HG03439 (cell line): ENCODE data around the gene DESI2.

Source experiments
- ATAC-seq: cut with Tn5 transposase; IDR thresholded peaks from one replicate; pipeline ENCODE4 v1.9.1; 2021; ENCODE audit warnings: mild to moderate bottlenecking, moderate library complexity; ENCODE audit not compliant: unreplicated experiment

The DESI2 gene

DNA sequence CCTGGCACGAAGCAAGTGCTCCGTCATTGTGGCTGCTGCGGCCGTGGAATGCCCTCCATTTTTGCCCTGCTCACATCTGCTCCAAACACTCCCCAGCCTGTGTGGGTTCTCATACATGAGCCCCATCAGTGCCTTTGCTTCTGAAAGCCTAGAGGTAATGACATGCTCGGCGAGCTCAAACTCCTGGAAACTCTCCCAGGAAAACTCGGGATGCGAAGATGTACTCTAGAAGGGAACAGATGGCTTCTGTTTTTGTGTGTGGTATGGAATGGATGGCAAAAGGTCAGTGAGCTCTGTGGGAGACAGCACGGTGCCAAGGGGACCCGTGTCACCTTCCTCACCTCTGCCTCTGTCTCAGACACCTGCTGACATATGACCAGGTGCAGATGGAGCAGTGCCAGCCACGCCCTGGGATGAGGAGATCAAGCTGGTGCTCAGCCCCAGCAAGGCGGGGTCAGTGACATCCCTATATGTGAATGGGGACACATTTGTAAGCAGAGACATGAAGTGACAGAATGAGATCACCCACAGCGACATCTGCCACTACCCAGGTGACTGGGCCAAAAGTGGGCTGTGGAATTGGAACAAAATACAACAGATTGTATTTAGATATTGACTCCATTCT, 98.5 kb downstream of the DESI2 start:
- ATAC-seq = no peak

- ATAC-seq = no peak
Measured at GRCh38 chr1:244755673-244756072, 102.7 kb downstream of the DESI2 start.

DNA sequence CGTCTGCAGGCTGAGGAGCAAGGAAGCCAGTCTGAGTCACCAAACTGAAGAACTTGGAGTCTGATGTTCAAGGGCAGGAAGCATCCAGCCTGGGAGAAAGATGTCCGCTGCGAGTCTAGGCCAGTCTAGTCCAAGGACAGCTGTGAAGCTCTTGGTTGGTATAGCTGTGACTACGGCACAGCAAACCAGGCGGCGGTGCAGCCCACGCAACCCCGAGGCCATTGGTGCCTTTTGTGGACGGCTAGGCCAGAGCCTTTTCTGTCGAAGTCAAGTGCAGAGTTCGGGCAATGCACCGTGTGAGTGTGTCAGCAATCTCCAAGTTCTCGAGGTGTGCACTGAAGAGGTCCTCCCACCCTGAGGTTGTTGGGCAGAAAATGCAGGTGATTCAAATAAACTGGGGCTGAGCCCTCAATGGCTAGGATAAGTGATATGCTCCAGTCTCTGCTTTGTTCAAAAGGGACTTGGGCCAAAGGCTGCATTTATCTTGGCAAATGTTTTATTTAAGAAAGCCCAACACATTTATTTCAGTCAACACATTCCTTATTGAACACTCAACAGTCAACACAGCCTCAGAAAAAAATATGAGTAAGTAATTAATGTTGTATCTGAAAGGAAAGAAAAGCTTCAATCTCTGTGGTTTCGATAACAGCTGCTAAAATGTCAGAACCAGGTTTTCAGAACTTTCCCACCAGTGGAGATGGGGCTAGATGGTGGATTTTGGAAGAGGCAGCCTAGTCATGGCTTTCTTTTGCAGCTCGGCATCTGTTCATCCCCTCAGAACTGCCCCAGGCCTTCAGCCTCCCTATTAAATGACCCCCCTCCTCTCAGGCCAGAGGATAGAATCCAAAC, 104.4 kb downstream of the DESI2 start:
- ATAC-seq = no peak
